ENCODE measurements around the gene EBF3. TPM values are rescaled to one million over a fixed set of nuclear protein-coding genes. Genes with fewer than 3 reads are reported as not detected.

The EBF3 gene
- total and polyA plus RNA-seq, 2 donors (not counting 3 experiments of a cell fraction or from before 2014, with no cell fraction given) = 0.92 to 2.7 TPM

- POLR2A ChIA-PET = no interaction called here
- peaks cover 4% of the 10 kb centered on the region for H3K9me3 ChIP-seq (replicated peaks; ENCODE audit: control insufficient read depth, insufficient read depth, low read length)
- FAIRE-seq = no peak
- H3K36me3 ChIP-seq (ENCODE audit: control insufficient read depth in 2 of 2, extremely low read depth in 1 of 2, insufficient read depth in 2 of 2, low read length in 2 of 2) = no peaks in the 10 kb centered on the region
- no peaks in the 10 kb centered on the region for H3K9me1 ChIP-seq (replicated peaks; ENCODE audit: control insufficient read depth, extremely low read depth, insufficient read depth, low read length)
- CTCF ChIA-PET = no interaction called here
- H3K4me1 ChIP-seq (ENCODE audit: control insufficient read depth, extremely low read depth, insufficient read depth, low read length) = no peaks in the 10 kb centered on the region
- no peak overlapping the region for H2AFZ ChIP-seq (ENCODE audit: low read depth, low read length)
- H3K4me3 ChIP-seq (replicated peaks in 1 of 3; ENCODE audit: insufficient read depth in 1 of 3, low read depth in 1 of 3, low read length in 3 of 3) = no peak overlapping the region
- H3K79me2 ChIP-seq (ENCODE audit: control insufficient read depth, insufficient read depth, low read length) = no peaks in the 10 kb centered on the region
- dilution Hi-C loops (cut with MboI; ENCODE audit: extremely low pct_ligation_motif_present, low sequenced_read_pairs) (no loop called here), intact Hi-C loops (cut with micrococcal nuclease) (no loop called here)
- BruUV-seq (replicated peaks) = no TSS peak
- no peaks in the 10 kb centered on the region for H4K20me1 ChIP-seq (replicated peaks; ENCODE audit: control insufficient read depth, extremely low read depth, insufficient read depth, low read length)
- DNase-seq (ENCODE audit: low read depth, low spot score) = no peak
- no peak overlapping the region for H3K9ac ChIP-seq (replicated peaks; ENCODE audit: extremely low read depth, insufficient read depth, low read length)
- TF ChIP-seq JUN (IDR thresholded peaks at IDR 0.05; ENCODE audit: borderline replicate concordance, insufficient read depth, insufficient read length, low read depth) (no peak), POLR2AphosphoS5 (IDR thresholded peaks at IDR 0.05; ENCODE audit: insufficient read depth, low read depth, low read length) (no peak), EZH2 (IDR thresholded peaks at IDR 0.05; ENCODE audit: borderline replicate concordance, low read depth, low read length, severe bottlenecking) (no peak)
- no peaks in the 10 kb centered on the region for H3K27me3 ChIP-seq (ENCODE audit: control insufficient read depth in 2 of 2, insufficient read depth in 2 of 2, low read length in 2 of 2)
- H3K27ac ChIP-seq (ENCODE audit: insufficient read depth, low read depth, low read length) = no peak overlapping the region
- no peak overlapping the region for H3K4me2 ChIP-seq (ENCODE audit: insufficient read depth, low read length)
These were observed 118.8 kb downstream of the EBF3 start for GRCh38 chr10:129845111-129845753.

- TF ChIP-seq GATA2 (IDR thresholded peaks at IDR 0.05; ENCODE audit: insufficient read depth, insufficient read length, low read depth, low read length) (no peak), MYC (IDR thresholded peaks at IDR 0.05; ENCODE audit: low read depth, low read length) (no peak), MAX (IDR thresholded peaks at IDR 0.05; ENCODE audit: insufficient read depth, insufficient read length) (no peak), POLR2AphosphoS5 (IDR thresholded peaks at IDR 0.05; ENCODE audit: insufficient read depth, low read depth, low read length) (no peak), POLR2A (IDR thresholded peaks at IDR 0.05; ENCODE audit: low read depth, low read length) (no peak), JUN (IDR thresholded peaks at IDR 0.05; ENCODE audit: borderline replicate concordance, insufficient read depth, insufficient read length, low read depth) (no peak), EZH2 (IDR thresholded peaks at IDR 0.05; ENCODE audit: borderline replicate concordance, low read depth, low read length, severe bottlenecking) (no peak), CTCF (IDR thresholded peaks at IDR 0.05; ENCODE audit: extremely low read depth in 1 of 2, insufficient read depth in 1 of 2, low read depth in 1 of 2, low read length in 2 of 2) (no peak), FOS (IDR thresholded peaks at IDR 0.05; ENCODE audit: borderline replicate concordance, insufficient read depth, low read length) (no peak)
- Histone ChIP-seq H3K9me1 (replicated peaks; ENCODE audit: control insufficient read depth, extremely low read depth, insufficient read depth, low read length) (no peaks in the 10 kb centered on the region), H3K27ac (ENCODE audit: insufficient read depth, low read depth, low read length) (no peak overlapping the region), H3K36me3 (ENCODE audit: control insufficient read depth in 2 of 2, extremely low read depth in 1 of 2, insufficient read depth in 2 of 2, low read length in 2 of 2) (no peaks in the 10 kb centered on the region), H3K4me1 (ENCODE audit: control insufficient read depth, extremely low read depth, insufficient read depth, low read length) (no peaks in the 10 kb centered on the region), H3K9ac (replicated peaks; ENCODE audit: extremely low read depth, insufficient read depth, low read length) (no peak overlapping the region), H4K20me1 (replicated peaks; ENCODE audit: control insufficient read depth, extremely low read depth, insufficient read depth, low read length) (no peaks in the 10 kb centered on the region), H3K79me2 (ENCODE audit: control insufficient read depth, insufficient read depth, low read length) (no peaks in the 10 kb centered on the region), H3K4me2 (ENCODE audit: insufficient read depth, low read length) (no peak overlapping the region), H3K4me3 (replicated peaks in 1 of 3; ENCODE audit: insufficient read depth in 1 of 3, low read depth in 1 of 3, low read length in 3 of 3) (no peak overlapping the region), H2AFZ (ENCODE audit: low read depth, low read length) (no peak overlapping the region), H3K9me3 (replicated peaks; ENCODE audit: control insufficient read depth, insufficient read depth, low read length) (peaks cover 4% of the 10 kb centered on the region), H3K27me3 (ENCODE audit: control insufficient read depth in 2 of 2, insufficient read depth in 2 of 2, low read length in 2 of 2) (no peaks in the 10 kb centered on the region)
- CTCF ChIA-PET = no interaction called here
- POLR2A ChIA-PET = no interaction called here
- no peak for FAIRE-seq
- intact Hi-C loops (cut with micrococcal nuclease) = no loop called here
- no TSS peak for BruUV-seq (replicated peaks)
- no peak for DNase-seq (ENCODE audit: low read depth, low spot score)
- dilution Hi-C loops (cut with MboI; ENCODE audit: extremely low pct_ligation_motif_present, low sequenced_read_pairs) = no loop called here
These were observed 119.8 kb downstream of the EBF3 start for GRCh38 chr10:129844216-129844766.
